Raji (cell line): ENCODE measurements around the gene FAAP24.

ENCODE experiments used
- POLR2A ChIP-seq: IDR thresholded peaks from 2 replicates; pipeline ENCODE4 v1.6.1; 2011; ENCODE audit warnings: low read depth, low read length, control low read depth; ENCODE audit not compliant: insufficient read depth

Gene FAAP24

DNA sequence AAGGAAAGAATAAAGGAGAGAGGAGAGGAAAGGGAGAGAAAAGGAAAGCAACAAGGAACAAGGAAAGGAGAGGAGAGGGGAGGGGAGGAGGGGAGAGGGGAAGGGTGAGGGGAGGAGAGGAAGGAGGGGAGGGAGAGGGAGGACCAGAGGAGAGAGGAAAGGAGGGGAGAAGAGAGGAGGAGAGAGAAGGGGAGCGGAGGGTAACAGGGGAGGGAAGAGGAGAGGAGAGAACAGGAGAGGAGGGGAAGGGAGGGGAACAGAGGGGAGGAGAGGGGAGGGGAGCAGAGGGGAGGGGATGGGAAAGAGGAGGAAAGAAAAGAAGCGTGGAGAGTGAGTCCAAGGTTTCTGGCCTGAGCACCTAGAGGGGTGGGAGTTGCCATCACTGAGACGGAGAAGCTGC is 26.7 kb downstream of the FAAP24 start:
- TF ChIP-seq POLR2A = no peak

- TF ChIP-seq POLR2A = no peak
These were observed 28.5 kb downstream of the FAAP24 start for GRCh38 chr19:33000510-33000909.

DNA sequence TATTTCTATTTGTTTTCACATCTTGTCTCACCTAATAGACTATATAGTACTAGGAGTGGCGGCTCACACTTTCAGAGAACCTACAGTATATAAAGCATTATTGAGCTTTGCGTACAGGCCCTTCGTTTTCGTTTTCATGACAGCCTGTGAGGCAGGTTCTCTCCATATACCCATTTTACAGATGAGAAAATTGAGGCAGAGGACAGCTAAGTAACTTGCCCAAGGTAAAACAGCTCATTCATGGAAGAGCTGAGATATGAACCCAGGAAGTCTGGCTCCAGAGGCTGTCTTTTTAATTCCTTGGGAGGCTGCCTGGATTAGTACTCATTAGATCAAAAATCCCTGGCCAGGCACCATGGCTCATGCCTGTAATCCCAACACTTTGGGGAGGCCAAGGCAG is 28.9 kb downstream of the FAAP24 start:
- TF ChIP-seq POLR2A = no peak

DNA sequence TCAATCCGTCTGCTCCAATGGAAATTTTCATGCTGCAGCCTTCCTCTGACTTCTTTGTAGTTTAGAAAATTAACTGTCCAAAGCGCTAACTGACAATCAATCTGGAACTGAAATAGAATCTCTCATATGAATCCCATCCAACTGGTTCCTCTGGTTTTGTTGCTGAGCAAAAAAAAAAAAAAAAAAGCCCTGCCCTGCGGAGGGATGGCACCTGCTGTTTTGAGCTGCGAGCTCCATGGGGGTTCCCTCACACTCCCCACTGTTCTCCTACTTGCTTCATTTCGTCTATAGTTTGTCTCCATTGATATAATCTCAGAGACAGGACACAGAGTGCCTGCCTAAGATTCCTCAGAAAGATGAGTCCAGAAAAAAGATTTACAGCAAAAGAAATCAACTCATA is 33.4 kb downstream of the FAAP24 start:
- TF ChIP-seq POLR2A = no peak

GRCh38 chr19:33008738-33009137 is 36.7 kb downstream of the FAAP24 start:
- TF ChIP-seq POLR2A = no peak

DNA sequence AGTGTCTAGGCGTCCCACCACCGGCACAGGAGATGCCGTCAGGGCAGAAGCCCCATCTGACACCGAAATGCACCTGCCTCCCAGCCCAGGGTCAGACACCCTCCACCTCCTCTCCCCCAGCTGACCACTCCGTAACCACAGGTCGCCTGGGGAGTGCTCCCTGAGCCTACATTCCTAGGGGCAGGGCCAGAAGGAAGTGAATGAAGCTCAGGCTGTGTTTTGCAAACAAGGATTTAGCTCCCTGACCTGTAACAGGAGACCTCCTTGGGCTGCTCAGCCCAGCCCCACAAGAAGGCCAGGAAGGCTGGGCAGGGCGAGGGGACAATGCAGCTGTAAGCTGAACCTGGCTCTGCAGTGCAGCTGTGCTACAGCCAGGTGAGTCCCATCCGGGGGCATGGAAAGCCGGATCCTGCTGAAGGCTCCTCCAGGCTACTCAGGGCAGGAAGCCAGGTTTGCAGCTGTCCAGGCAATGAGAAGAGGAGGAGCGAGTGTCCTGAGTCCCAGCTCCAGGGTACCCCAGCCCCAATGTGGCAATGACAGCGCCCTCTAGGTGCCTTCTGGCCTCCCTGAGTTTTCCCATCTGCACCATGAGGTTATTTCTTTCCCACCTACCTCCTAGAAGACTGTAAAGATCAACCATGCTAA is 50.6 kb downstream of the FAAP24 start:
- TF ChIP-seq POLR2A = no peak

- TF ChIP-seq POLR2A = no peak
These were observed 52.4 kb downstream of the FAAP24 start for GRCh38 chr19:33024398-33024797.
